GM12878 (cell line): Measurements from ENCODE around the gene SFXN5. TPM values are rescaled to one million over a fixed set of nuclear protein-coding genes. Genes with fewer than 3 reads are reported as not detected.

ENCODE experiments used
- ATAC-seq: fragments of 200-7000 bp; cut with Tn5 transposase; 3 replicates; pipeline ENCODE4 v1.9.1; 2020; ENCODE audit warnings: mild to moderate bottlenecking, moderate library complexity
- BruUV-seq: library from RNA; stranded (reverse); fragments of 400-500 nt; replicated peaks from 2 replicates; lab custom pipeline; 2021; lab: Mats Ljungman, UMichigan
- CTCF ChIA-PET: fragments of 300-600 bp; sonication (Branson Sonifier 250); formaldehyde crosslinking; extraction: SDS; loops from one replicate; lab custom pipeline; 2021; ENCODE audit warnings: inconsistent platforms; lab: Yijun Ruan, JAX
- POLR2A ChIA-PET: fragments of 350-600 bp; formaldehyde crosslinking; extraction: SDS; loops from one replicate; lab custom pipeline; 2021; ENCODE audit warnings: inconsistent platforms; lab: Charles Lee
- RAD21 ChIA-PET: fragments of 300-600 bp; sonication (Branson Sonifier 250); formaldehyde crosslinking; loops from one replicate; lab custom pipeline; 2023; ENCODE audit warnings: antibody characterized with exemption; ENCODE audit not compliant: unreplicated experiment; lab: Charles Lee
- SMC1A ChIA-PET: fragments of 300-600 bp; sonication (Branson Sonifier 250); formaldehyde crosslinking; loops from one replicate; lab custom pipeline; 2023; ENCODE audit not compliant: unreplicated experiment, uncharacterized antibody; lab: Charles Lee
- DNase-seq: peaks from one replicate; pipeline ENCODE4 v3.0.0-alpha.2; 2011; ENCODE audit warnings: low read depth, low spot score
- FAIRE-seq: peaks from 3 replicates; lab custom pipeline; 2011; peaks lifted over from hg19 to GRCh38; lab: Jason Lieb, UNC
- H2AFZ ChIP-seq: 2 replicates; pipeline ENCODE4 v1.6.0; 2011; ENCODE audit warnings: low read depth, low read length, control low read depth; ENCODE audit not compliant: control insufficient read depth
- H3K27ac ChIP-seq: 2 replicates; pipeline ENCODE4 v1.5.1; 2011; ENCODE audit warnings: control low read depth; ENCODE audit not compliant: control insufficient read depth, insufficient read depth
- H3K27me3 ChIP-seq, 2 experiments: replicated peaks in 1 of 2; 2 replicates each; pipeline versions ENCODE4 v1.6.0 to v1.6.1; 2011; ENCODE audit warnings: low read length in 1 of 2; ENCODE audit not compliant: control insufficient read depth in 2 of 2, insufficient read depth in 2 of 2
- H3K36me3 ChIP-seq, 2 experiments: 2 replicates each; pipeline ENCODE4 v1.5.1; 2011; ENCODE audit warnings: low read length in 1 of 2; ENCODE audit not compliant: control insufficient read depth in 2 of 2, insufficient read depth in 2 of 2
- H3K4me1 ChIP-seq: 2 replicates; pipeline ENCODE4 v1.6.1; 2011; ENCODE audit warnings: mild to moderate bottlenecking, low read length, moderate library complexity, mixed read lengths; ENCODE audit not compliant: control insufficient read depth, insufficient read depth
- H3K4me2 ChIP-seq: 2 replicates; pipeline ENCODE4 v1.6.0; 2011; ENCODE audit warnings: control low read depth; ENCODE audit not compliant: control insufficient read depth, insufficient read depth
- H3K4me3 ChIP-seq: fragments of 200-600 bp; sonication (generic); 2 replicates; pipeline ENCODE4 v1.5.1; 2016
- H3K79me2 ChIP-seq: 2 replicates; pipeline ENCODE4 v1.6.0; 2011; ENCODE audit warnings: low read length; ENCODE audit not compliant: control insufficient read depth, insufficient read depth
- H3K9ac ChIP-seq: 2 replicates; pipeline ENCODE4 v1.8.0; 2011; ENCODE audit warnings: low read length, control low read depth, mixed read lengths; ENCODE audit not compliant: control insufficient read depth, insufficient read depth
- H3K9me3 ChIP-seq: replicated peaks from 3 replicates; pipeline ENCODE4 v1.5.1; 2011; ENCODE audit warnings: mild to moderate bottlenecking, low read length; ENCODE audit not compliant: control insufficient read depth, insufficient read depth
- H4K20me1 ChIP-seq: 2 replicates; pipeline ENCODE4 v1.6.0; 2011; ENCODE audit not compliant: control insufficient read depth, insufficient read depth
- FOS ChIP-seq: IDR thresholded peaks from 3 replicates; pipeline ENCODE4 v1.6.1; 2011; ENCODE audit warnings: borderline replicate concordance; ENCODE audit not compliant: insufficient read length; ENCODE audit errors: extremely low read depth
- NFYA ChIP-seq: IDR thresholded peaks from 2 replicates; pipeline ENCODE4 v1.6.1; 2011; ENCODE audit warnings: low read depth, mild to moderate bottlenecking, low read length, improper control_type of control experiment, borderline replicate concordance
- NRF1 ChIP-seq: conservative IDR thresholded peaks from 2 replicates; pipeline ENCODE4 v1.6.1; 2011; ENCODE audit warnings: mild to moderate bottlenecking, low read depth, low read length, improper control_type of control experiment
- RAD21 ChIP-seq: IDR thresholded peaks from 2 replicates; pipeline ENCODE4 v1.6.1; 2011; ENCODE audit warnings: mild to moderate bottlenecking, low read depth, low read length, moderate library complexity; ENCODE audit not compliant: insufficient read depth
- SMAD1 ChIP-seq: fragments of 450-650 bp; IDR thresholded peaks from 2 replicates; pipeline ENCODE4 v1.6.1; 2018; ENCODE audit warnings: mild to moderate bottlenecking, low read depth; ENCODE audit not compliant: partially characterized antibody
- SMAD5 ChIP-seq: IDR thresholded peaks from 2 replicates; pipeline ENCODE4 v1.6.1; 2016; ENCODE audit warnings: antibody characterized with exemption, low read depth
- TAF1 ChIP-seq: IDR thresholded peaks from 2 replicates; pipeline ENCODE4 v1.6.1; 2011; ENCODE audit warnings: mild to moderate bottlenecking, low read depth, low read length, borderline replicate concordance
- ZNF24 ChIP-seq: fragments of 450-650 bp; IDR thresholded peaks from 2 replicates; pipeline ENCODE4 v1.6.1; 2017; ENCODE audit warnings: antibody characterized with exemption, mild to moderate bottlenecking
- ZSCAN29 ChIP-seq: fragments of 450-650 bp; IDR thresholded peaks from 2 replicates; pipeline ENCODE4 v1.6.1; 2017; ENCODE audit warnings: mild to moderate bottlenecking, moderate library complexity
- WGBS: methylation state at CpG from one replicate; pipeline ENCODE4 v1.1.6; 2016; ENCODE audit warnings: low lambda C conversion rate; ENCODE audit not compliant: insufficient replicate concordance, insufficient coverage; ENCODE audit errors: missing lambda C conversion rate; 5-methylcytosine and 5-hydroxymethylcytosine counted together
- in situ Hi-C: fragments of 300-500 bp; cut with MboI; formaldehyde crosslinking; loops from 9 replicates; pipeline ENCODE4 v1.14.3; 2018; ENCODE audit warnings: mixed read lengths
- intact Hi-C: fragments of 100-400 bp; cut with micrococcal nuclease; formaldehyde crosslinking; loops from one replicate; pipeline ENCODE4 v1.14.2; 2022; ENCODE audit not compliant: unreplicated experiment
- polyA plus RNA-seq, 11 experiments: library from polyadenylated mRNA; depleted of rRNA in 4 of 11; unstranded in 6 of 11; stranded (reverse) in 5 of 11; fragments of >200 nt; fragmentation: Nextera tagmentation in 4 of 11; fragmentation: Illumina TruSeq in 1 of 11; extraction: Ambion mirVana in 4 of 11; extraction: Trizol in 1 of 11; gene quantifications; 1 replicate in 1 of 11; 2 replicates in 10 of 11; pipeline versions ENCODE4 v1.2.1 to v1.2.3, GENCODE V29; 2011 to 2016; ENCODE audit warnings: inconsistent platforms in 2 of 11, missing spikeins in 2 of 11, low read depth in 1 of 11
- total RNA-seq, 4 experiments: library from RNA; depleted of rRNA in 3 of 4; stranded (reverse); fragments of >200 nt in 3 of 4; fragmentation: Illumina TruSeq in 1 of 4; extraction: Trizol in 1 of 4; gene quantifications; 2 replicates each; pipeline versions ENCODE4 v1.2.1 to v1.2.3, GENCODE V29; 2013 to 2021
- TF ChIP-seq, protein P1 (sequence below): fragments of 150-350 bp; IDR thresholded peaks from 2 replicates; pipeline ENCODE4 v1.6.1; 2014; ENCODE audit warnings: mild to moderate bottlenecking, low read depth, low read length
- TF ChIP-seq, protein P2 (sequence below): IDR thresholded peaks from 2 replicates; pipeline ENCODE4 v1.6.1; 2011; ENCODE audit warnings: low read depth, mild to moderate bottlenecking, low read length, moderate library complexity, borderline replicate concordance; ENCODE audit errors: extremely low read depth
- TF ChIP-seq, protein P3 (sequence below): fragments of 450-650 bp; formaldehyde crosslinking; IDR thresholded peaks from 2 replicates; pipeline ENCODE4 v1.5.0; 2022; ENCODE audit warnings: mild to moderate bottlenecking, missing genetic modification characterization
- TF ChIP-seq, protein P4 (sequence below): IDR thresholded peaks from 2 replicates; pipeline ENCODE4 v1.6.1; 2012; ENCODE audit warnings: low read depth, low read length, improper control_type of control experiment
- TF ChIP-seq, protein P5 (sequence below), 3 experiments: IDR thresholded peaks in 2 of 3; conservative IDR thresholded peaks in 1 of 3; 2 replicates each; pipeline ENCODE4 v1.5.1; 2011; ENCODE audit warnings: low read depth in 3 of 3, low read length in 3 of 3, mild to moderate bottlenecking in 3 of 3, control low read depth in 2 of 3, moderate library complexity in 2 of 3, inconsistent platforms in 1 of 3, mixed read lengths in 1 of 3; ENCODE audit not compliant: control insufficient read depth in 2 of 3, insufficient read depth in 1 of 3; ENCODE audit errors: extremely low read depth in 1 of 3

Gene SFXN5
- total and polyA plus RNA-seq, 10 of the 15 experiments (the other 5 are each of a cell fraction or from before 2014, with no cell fraction given), result 3.3 to 15.9 (median 11.2) TPM

GRCh38 chr2:73003027-73003426 lies 68.5 kb downstream of the SFXN5 start:
- intact Hi-C loops, result no loop called here
- Histone ChIP-seq H3K4me1 (no peaks in the 10 kb centered on the region), H2AFZ (no peak overlapping the region), H3K9me3 (no peaks in the 10 kb centered on the region), H3K27ac (no peak overlapping the region), H3K4me3 (no peak overlapping the region), H3K79me2 (no peaks in the 10 kb centered on the region), H3K9ac (no peak overlapping the region), H4K20me1 (no peaks in the 10 kb centered on the region), H3K4me2 (no peak overlapping the region), H3K27me3 (no peaks in the 10 kb centered on the region), H3K36me3 (no peaks in the 10 kb centered on the region; a peak in 2 of 4 replicates)
- ATAC-seq (no peak), DNase-seq (no peak), FAIRE-seq (no peak)
- ChIA-PET SMC1A (no interaction called here), POLR2A (no interaction called here), CTCF (interaction anchor here (0.8 to 0.9 kb wide), 2 partner anchors 11 to 175 kb away, joined by 3 read pairs; no protein-coding TSS in a partner anchor), RAD21 (interaction anchor here (0.7 kb wide), 1 partner anchor 205 kb away, joined by 3 read pairs; no protein-coding TSS in a partner anchor)
- BruUV-seq, result no TSS peak
- in situ Hi-C loops, result no loop called here
- 44% methylated on average over 7 of the region's 8 CpGs for WGBS
- TF ChIP-seq, protein P1, sequence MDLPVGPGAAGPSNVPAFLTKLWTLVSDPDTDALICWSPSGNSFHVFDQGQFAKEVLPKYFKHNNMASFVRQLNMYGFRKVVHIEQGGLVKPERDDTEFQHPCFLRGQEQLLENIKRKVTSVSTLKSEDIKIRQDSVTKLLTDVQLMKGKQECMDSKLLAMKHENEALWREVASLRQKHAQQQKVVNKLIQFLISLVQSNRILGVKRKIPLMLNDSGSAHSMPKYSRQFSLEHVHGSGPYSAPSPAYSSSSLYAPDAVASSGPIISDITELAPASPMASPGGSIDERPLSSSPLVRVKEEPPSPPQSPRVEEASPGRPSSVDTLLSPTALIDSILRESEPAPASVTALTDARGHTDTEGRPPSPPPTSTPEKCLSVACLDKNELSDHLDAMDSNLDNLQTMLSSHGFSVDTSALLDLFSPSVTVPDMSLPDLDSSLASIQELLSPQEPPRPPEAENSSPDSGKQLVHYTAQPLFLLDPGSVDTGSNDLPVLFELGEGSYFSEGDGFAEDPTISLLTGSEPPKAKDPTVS, result no peak
- TF ChIP-seq, protein P2, sequence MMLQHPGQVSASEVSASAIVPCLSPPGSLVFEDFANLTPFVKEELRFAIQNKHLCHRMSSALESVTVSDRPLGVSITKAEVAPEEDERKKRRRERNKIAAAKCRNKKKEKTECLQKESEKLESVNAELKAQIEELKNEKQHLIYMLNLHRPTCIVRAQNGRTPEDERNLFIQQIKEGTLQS, result no peak
- TF ChIP-seq TAF1 (no peak), NRF1 (no peak), NFYA (no peak), ZSCAN29 (no peak), SMAD5 (no peak), SMAD1 (no peak), FOS (no peak), ZNF24 (no peak), RAD21 (no peak)
- TF ChIP-seq, protein P3, sequence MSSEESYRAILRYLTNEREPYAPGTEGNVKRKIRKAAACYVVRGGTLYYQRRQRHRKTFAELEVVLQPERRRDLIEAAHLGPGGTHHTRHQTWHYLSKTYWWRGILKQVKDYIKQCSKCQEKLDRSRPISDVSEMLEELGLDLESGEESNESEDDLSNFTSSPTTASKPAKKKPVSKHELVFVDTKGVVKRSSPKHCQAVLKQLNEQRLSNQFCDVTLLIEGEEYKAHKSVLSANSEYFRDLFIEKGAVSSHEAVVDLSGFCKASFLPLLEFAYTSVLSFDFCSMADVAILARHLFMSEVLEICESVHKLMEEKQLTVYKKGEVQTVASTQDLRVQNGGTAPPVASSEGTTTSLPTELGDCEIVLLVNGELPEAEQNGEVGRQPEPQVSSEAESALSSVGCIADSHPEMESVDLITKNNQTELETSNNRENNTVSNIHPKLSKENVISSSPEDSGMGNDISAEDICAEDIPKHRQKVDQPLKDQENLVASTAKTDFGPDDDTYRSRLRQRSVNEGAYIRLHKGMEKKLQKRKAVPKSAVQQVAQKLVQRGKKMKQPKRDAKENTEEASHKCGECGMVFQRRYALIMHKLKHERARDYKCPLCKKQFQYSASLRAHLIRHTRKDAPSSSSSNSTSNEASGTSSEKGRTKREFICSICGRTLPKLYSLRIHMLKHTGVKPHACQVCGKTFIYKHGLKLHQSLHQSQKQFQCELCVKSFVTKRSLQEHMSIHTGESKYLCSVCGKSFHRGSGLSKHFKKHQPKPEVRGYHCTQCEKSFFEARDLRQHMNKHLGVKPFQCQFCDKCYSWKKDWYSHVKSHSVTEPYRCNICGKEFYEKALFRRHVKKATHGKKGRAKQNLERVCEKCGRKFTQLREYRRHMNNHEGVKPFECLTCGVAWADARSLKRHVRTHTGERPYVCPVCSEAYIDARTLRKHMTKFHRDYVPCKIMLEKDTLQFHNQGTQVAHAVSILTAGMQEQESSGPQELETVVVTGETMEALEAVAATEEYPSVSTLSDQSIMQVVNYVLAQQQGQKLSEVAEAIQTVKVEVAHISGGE, result no peak
- TF ChIP-seq, protein P4, sequence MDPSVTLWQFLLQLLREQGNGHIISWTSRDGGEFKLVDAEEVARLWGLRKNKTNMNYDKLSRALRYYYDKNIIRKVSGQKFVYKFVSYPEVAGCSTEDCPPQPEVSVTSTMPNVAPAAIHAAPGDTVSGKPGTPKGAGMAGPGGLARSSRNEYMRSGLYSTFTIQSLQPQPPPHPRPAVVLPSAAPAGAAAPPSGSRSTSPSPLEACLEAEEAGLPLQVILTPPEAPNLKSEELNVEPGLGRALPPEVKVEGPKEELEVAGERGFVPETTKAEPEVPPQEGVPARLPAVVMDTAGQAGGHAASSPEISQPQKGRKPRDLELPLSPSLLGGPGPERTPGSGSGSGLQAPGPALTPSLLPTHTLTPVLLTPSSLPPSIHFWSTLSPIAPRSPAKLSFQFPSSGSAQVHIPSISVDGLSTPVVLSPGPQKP, result no peak
- TF ChIP-seq, protein P5, sequence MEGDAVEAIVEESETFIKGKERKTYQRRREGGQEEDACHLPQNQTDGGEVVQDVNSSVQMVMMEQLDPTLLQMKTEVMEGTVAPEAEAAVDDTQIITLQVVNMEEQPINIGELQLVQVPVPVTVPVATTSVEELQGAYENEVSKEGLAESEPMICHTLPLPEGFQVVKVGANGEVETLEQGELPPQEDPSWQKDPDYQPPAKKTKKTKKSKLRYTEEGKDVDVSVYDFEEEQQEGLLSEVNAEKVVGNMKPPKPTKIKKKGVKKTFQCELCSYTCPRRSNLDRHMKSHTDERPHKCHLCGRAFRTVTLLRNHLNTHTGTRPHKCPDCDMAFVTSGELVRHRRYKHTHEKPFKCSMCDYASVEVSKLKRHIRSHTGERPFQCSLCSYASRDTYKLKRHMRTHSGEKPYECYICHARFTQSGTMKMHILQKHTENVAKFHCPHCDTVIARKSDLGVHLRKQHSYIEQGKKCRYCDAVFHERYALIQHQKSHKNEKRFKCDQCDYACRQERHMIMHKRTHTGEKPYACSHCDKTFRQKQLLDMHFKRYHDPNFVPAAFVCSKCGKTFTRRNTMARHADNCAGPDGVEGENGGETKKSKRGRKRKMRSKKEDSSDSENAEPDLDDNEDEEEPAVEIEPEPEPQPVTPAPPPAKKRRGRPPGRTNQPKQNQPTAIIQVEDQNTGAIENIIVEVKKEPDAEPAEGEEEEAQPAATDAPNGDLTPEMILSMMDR (IDR thresholded peaks at IDR 0.05 in 2 of 3, conservative IDR thresholded peaks at IDR 0.05 in 1 of 3; ENCODE audit: control insufficient read depth in 2 of 3, extremely low read depth in 1 of 3, insufficient read depth in 1 of 3, low read depth in 3 of 3, low read length in 3 of 3), result no peak
